Neural crest cell (in vitro differentiated cells): ENCODE results near the gene GAS2L1. TPM values are rescaled to one million over a fixed set of nuclear protein-coding genes. Genes with fewer than 3 reads are reported as not detected.

ENCODE experiments used
- DNase-seq: peaks from one replicate; pipeline ENCODE4 v3.0.0; 2021; ENCODE audit warnings: low read depth, mixed read lengths, low spot score
- H3K27ac Mint-ChIP-seq: one replicate; pipeline ENCODE4 v1.8.0; 2021; ENCODE audit warnings: mild to moderate bottlenecking, mixed read lengths; ENCODE audit not compliant: unreplicated experiment
- H3K27me3 Mint-ChIP-seq: 2 replicates; pipeline ENCODE4 v1.8.0; 2021; ENCODE audit warnings: low read depth, mild to moderate bottlenecking, mixed read lengths
- H3K36me3 Mint-ChIP-seq: 2 replicates; pipeline ENCODE4 v1.8.0; 2021; ENCODE audit warnings: low read depth, mild to moderate bottlenecking, mixed read lengths
- H3K4me1 Mint-ChIP-seq: 2 replicates; pipeline ENCODE4 v1.8.0; 2021; ENCODE audit warnings: mixed read lengths
- H3K4me3 Mint-ChIP-seq: one replicate; pipeline ENCODE4 v1.8.0; 2021; ENCODE audit warnings: mild to moderate bottlenecking, mixed read lengths
- H3K9me3 Mint-ChIP-seq: 2 replicates; pipeline ENCODE4 v1.8.0; 2021; ENCODE audit warnings: mixed read lengths
- long read RNA-seq: library from polyadenylated mRNA; unstranded; transcript quantifications from one replicate; pipeline ENCODE4 v2.0.0, GENCODE V29; 2020
- total RNA-seq: library from RNA; stranded (reverse); gene quantifications from 2 replicates; pipeline ENCODE4 v1.2.1, GENCODE V29; 2021
- TF ChIP-seq, protein P1 (sequence below): fragments of 200-600 bp; sonication (generic); conservative IDR thresholded peaks from 2 replicates; pipeline ENCODE4 v1.5.0; 2021; ENCODE audit warnings: antibody characterized with exemption, mild to moderate bottlenecking

Gene GAS2L1
- total RNA-seq: 7.8 and 8.9 TPM in 2 replicates
- long read RNA-seq: 0 reads

DNA sequence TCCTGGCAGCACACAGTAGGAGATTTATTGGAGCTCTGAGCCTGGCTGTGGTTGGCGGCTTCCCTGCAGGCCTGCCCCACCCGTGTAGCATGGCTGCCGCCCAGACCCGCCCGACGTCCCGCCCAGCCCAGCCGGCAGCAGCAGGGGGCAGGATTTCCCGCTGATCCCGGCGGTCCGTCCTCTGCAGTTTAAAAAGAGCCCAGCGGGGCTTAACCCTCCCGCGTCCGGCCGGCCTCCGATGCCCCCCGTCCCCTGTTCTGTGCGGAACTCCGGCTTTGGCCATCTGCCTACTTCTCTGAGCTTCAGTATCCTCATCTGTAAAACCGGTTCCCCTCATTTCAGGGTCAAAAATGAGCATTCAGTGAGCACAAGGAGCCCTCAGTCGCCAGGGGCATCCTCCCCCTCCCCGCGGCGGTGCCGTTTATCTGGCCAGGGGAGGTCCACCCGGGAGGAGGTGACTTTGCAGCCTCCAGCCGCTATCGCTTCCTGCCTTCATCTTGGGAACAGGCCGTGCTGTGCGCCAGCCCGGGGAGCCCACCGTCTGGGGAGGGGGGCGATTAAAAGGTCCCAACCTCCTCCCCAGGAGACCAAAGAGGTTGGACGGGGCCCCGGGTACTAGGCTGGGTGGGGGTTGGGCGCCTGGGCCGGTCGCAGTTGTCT lies at the start of gene GAS2L1:
TSS of gene GAS2L1 (plus strand) at position 476 of the 660 bp plus-strand sequence. CDS start 1,456 bp downstream, outside the sequence.
- Mint-ChIP-seq H3K4me3 (peak within 1 kb of the TSS; percentile 90), H3K27ac (peak within 1 kb of the TSS; percentile 78), H3K9me3 (no peaks in the 10 kb centered on the region), H3K27me3 (peaks cover 8% of the 10 kb centered on the region), H3K4me1 (peaks cover 12% of the 10 kb centered on the region), H3K36me3 (no peaks in the 10 kb centered on the region)
- TF ChIP-seq, protein P1, sequence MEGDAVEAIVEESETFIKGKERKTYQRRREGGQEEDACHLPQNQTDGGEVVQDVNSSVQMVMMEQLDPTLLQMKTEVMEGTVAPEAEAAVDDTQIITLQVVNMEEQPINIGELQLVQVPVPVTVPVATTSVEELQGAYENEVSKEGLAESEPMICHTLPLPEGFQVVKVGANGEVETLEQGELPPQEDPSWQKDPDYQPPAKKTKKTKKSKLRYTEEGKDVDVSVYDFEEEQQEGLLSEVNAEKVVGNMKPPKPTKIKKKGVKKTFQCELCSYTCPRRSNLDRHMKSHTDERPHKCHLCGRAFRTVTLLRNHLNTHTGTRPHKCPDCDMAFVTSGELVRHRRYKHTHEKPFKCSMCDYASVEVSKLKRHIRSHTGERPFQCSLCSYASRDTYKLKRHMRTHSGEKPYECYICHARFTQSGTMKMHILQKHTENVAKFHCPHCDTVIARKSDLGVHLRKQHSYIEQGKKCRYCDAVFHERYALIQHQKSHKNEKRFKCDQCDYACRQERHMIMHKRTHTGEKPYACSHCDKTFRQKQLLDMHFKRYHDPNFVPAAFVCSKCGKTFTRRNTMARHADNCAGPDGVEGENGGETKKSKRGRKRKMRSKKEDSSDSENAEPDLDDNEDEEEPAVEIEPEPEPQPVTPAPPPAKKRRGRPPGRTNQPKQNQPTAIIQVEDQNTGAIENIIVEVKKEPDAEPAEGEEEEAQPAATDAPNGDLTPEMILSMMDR: peak; percentile 66
- peak; percentile 80 for DNase-seq

GRCh38 chr22:29257751-29258181 lies 48.7 kb upstream of the GAS2L1 start:
- DNase-seq: no peak
- peak overlapping the region; percentile 18 for H3K4me3 Mint-ChIP-seq
- TF ChIP-seq, protein P1: no peak

GRCh38 chr22:29258407-29259252 lies 47.8 kb upstream of the GAS2L1 start:
- H3K27me3 Mint-ChIP-seq: no peaks in the 10 kb centered on the region
- H3K4me1 Mint-ChIP-seq: no peaks in the 10 kb centered on the region
- no peak overlapping the region for H3K27ac Mint-ChIP-seq
- DNase-seq: no peak
- H3K36me3 Mint-ChIP-seq: no peaks in the 10 kb centered on the region
- peak overlapping the region; percentile 18 for H3K4me3 Mint-ChIP-seq
- TF ChIP-seq, protein P1: no peak
- H3K9me3 Mint-ChIP-seq: no peaks in the 10 kb centered on the region

More at GRCh38 chr22:29257751-29258181, 48.7 kb upstream of the GAS2L1 start:
- H3K36me3 Mint-ChIP-seq: no peaks in the 10 kb centered on the region
- no peaks in the 10 kb centered on the region for H3K4me1 Mint-ChIP-seq
- no peaks in the 10 kb centered on the region for H3K27me3 Mint-ChIP-seq
- H3K27ac Mint-ChIP-seq: no peak overlapping the region
- H3K9me3 Mint-ChIP-seq: no peaks in the 10 kb centered on the region

DNA sequence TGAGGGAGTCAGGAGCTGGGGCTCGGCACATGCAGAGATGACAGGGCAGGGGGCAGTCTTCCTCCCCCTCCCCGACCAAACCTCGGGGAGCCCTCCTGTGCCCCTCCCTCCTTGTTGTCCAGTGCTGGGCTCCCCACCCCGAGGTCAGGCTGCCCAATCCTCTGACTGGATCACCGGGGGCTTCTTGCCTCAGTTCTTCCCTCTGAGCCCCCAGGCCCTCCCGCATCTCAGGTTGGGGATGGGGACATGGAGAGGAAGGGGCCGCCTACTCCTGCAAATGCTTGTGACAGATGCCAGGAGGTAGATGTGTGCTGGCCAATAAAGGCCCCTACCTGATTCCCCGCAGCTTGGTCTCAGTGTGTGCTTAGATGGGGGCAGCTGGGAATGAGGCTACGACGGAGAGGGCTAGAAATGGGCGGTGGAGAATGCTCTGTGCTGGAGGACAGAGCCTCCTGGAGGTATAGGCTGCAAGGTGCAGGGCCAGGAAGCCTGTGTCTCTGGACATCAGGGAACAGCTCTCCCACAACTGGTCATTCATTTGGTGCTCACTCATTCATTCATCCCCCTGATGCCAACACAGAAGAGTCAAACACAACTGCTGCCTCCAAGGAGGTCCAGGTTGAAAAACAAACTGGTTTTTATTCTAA lies 47.1 kb upstream of the GAS2L1 start:
- H3K36me3 Mint-ChIP-seq: no peaks in the 10 kb centered on the region
- H3K27ac Mint-ChIP-seq: no peak overlapping the region
- H3K27me3 Mint-ChIP-seq: no peaks in the 10 kb centered on the region
- no peaks in the 10 kb centered on the region for H3K9me3 Mint-ChIP-seq
- TF ChIP-seq, protein P1: no peak
- no peaks in the 10 kb centered on the region for H3K4me1 Mint-ChIP-seq
- DNase-seq: no peak
- peak overlapping the region; percentile 31 for H3K4me3 Mint-ChIP-seq

GRCh38 chr22:29260031-29260560 lies 46.4 kb upstream of the GAS2L1 start:
- Mint-ChIP-seq H3K36me3 (no peaks in the 10 kb centered on the region), H3K27ac (no peak overlapping the region), H3K4me1 (no peaks in the 10 kb centered on the region), H3K27me3 (no peaks in the 10 kb centered on the region), H3K4me3 (no peak overlapping the region), H3K9me3 (no peaks in the 10 kb centered on the region)
- TF ChIP-seq, protein P1: no peak
- DNase-seq: no peak
